ENCODE measurements around the gene SPTAN1. TPM values are rescaled to one million over a fixed set of nuclear protein-coding genes. Genes with fewer than 3 reads are reported as not detected.

Gene SPTAN1
- total RNA-seq, 1 donor from 2014 or later, result 213 TPM

- H3K36me3 ChIP-seq (ENCODE audit: control insufficient read depth, insufficient read depth, low read length), result peaks cover 7% of the 10 kb centered on the region
- no peak for TF ChIP-seq CTCF (IDR thresholded peaks at IDR 0.05; ENCODE audit: insufficient read depth, low read length, poor library complexity, severe bottlenecking)
- no peaks in the 10 kb centered on the region for H3K27me3 ChIP-seq (ENCODE audit: control insufficient read depth, insufficient read depth, low read length)
- DNase-seq (ENCODE audit: low read depth), result no peak
- no peak overlapping the region for H3K4me3 ChIP-seq (ENCODE audit: low read depth, low read length)
Observed at GRCh38 chr9:128603697-128604096, 51.3 kb downstream of the SPTAN1 start.

- H3K4me3 ChIP-seq (ENCODE audit: low read depth, low read length), result no peak overlapping the region
- H3K27me3 ChIP-seq (ENCODE audit: control insufficient read depth, insufficient read depth, low read length), result no peaks in the 10 kb centered on the region
- DNase-seq (ENCODE audit: low read depth), result no peak
- TF ChIP-seq CTCF (IDR thresholded peaks at IDR 0.05; ENCODE audit: insufficient read depth, low read length, poor library complexity, severe bottlenecking), result no peak
- peaks cover 16% of the 10 kb centered on the region for H3K36me3 ChIP-seq (ENCODE audit: control insufficient read depth, insufficient read depth, low read length)
Observed at GRCh38 chr9:128607642-128608350, 55.4 kb downstream of the SPTAN1 start.

GRCh38 chr9:128610897-128611296 is 58.5 kb downstream of the SPTAN1 start:
- no peak for TF ChIP-seq CTCF (IDR thresholded peaks at IDR 0.05; ENCODE audit: insufficient read depth, low read length, poor library complexity, severe bottlenecking)
- Histone ChIP-seq H3K4me3 (ENCODE audit: low read depth, low read length) (no peak overlapping the region), H3K27me3 (ENCODE audit: control insufficient read depth, insufficient read depth, low read length) (no peaks in the 10 kb centered on the region), H3K36me3 (ENCODE audit: control insufficient read depth, insufficient read depth, low read length) (peaks cover 14% of the 10 kb centered on the region)
- DNase-seq (ENCODE audit: low read depth), result no peak

- Histone ChIP-seq H3K27me3 (ENCODE audit: control insufficient read depth, insufficient read depth, low read length) (no peaks in the 10 kb centered on the region), H3K4me3 (ENCODE audit: low read depth, low read length) (no peak overlapping the region), H3K36me3 (ENCODE audit: control insufficient read depth, insufficient read depth, low read length) (peaks cover 14% of the 10 kb centered on the region)
- DNase-seq (ENCODE audit: low read depth), result no peak
- no peak for TF ChIP-seq CTCF (IDR thresholded peaks at IDR 0.05; ENCODE audit: insufficient read depth, low read length, poor library complexity, severe bottlenecking)
Observed at GRCh38 chr9:128611600-128612394, 59.4 kb downstream of the SPTAN1 start.

GRCh38 chr9:128614728-128615127 is 62.3 kb downstream of the SPTAN1 start:
- no peak for DNase-seq (ENCODE audit: low read depth)
- peaks cover 11% of the 10 kb centered on the region for H3K36me3 ChIP-seq (ENCODE audit: control insufficient read depth, insufficient read depth, low read length)
- TF ChIP-seq CTCF (IDR thresholded peaks at IDR 0.05; ENCODE audit: insufficient read depth, low read length, poor library complexity, severe bottlenecking), result no peak

More at GRCh38 chr9:128614728-128615127, 62.3 kb downstream of the SPTAN1 start:
- Histone ChIP-seq H3K27me3 (ENCODE audit: control insufficient read depth, insufficient read depth, low read length) (no peaks in the 10 kb centered on the region), H3K4me3 (ENCODE audit: low read depth, low read length) (no peak overlapping the region)
